ENCODE measurements around the gene SAE1.

Gene SAE1

GRCh38 chr19:47113850-47114651 is 16.6 kb upstream of the SAE1 start:
- DNase-seq (ENCODE audit: low read depth): no peak
- TF ChIP-seq CTCF (IDR thresholded peaks at IDR 0.05; ENCODE audit: control insufficient read depth, insufficient read depth, low read depth, low read length, missing control alignments): no peak
- H3K4me3 ChIP-seq (ENCODE audit: control insufficient read depth, low read depth, low read length): peak overlapping the region; percentile 86

- DNase-seq (ENCODE audit: low read depth): no peak
- no peak overlapping the region for H3K4me3 ChIP-seq (ENCODE audit: control insufficient read depth, low read depth, low read length)
- no peak for TF ChIP-seq CTCF (IDR thresholded peaks at IDR 0.05; ENCODE audit: control insufficient read depth, insufficient read depth, low read depth, low read length, missing control alignments)
Measured at GRCh38 chr19:47120470-47121067, 10.1 kb upstream of the SAE1 start.

GRCh38 chr19:47122359-47123335 is 8.0 kb upstream of the SAE1 start:
- no peak for DNase-seq (ENCODE audit: low read depth)
- H3K4me3 ChIP-seq (ENCODE audit: control insufficient read depth, low read depth, low read length): no peak overlapping the region
- TF ChIP-seq CTCF (IDR thresholded peaks at IDR 0.05; ENCODE audit: control insufficient read depth, insufficient read depth, low read depth, low read length, missing control alignments): no peak

GRCh38 chr19:47123406-47123805 is 7.2 kb upstream of the SAE1 start:
- no peak for TF ChIP-seq CTCF (IDR thresholded peaks at IDR 0.05; ENCODE audit: control insufficient read depth, insufficient read depth, low read depth, low read length, missing control alignments)
- H3K4me3 ChIP-seq (ENCODE audit: control insufficient read depth, low read depth, low read length): no peak overlapping the region
- DNase-seq (ENCODE audit: low read depth): no peak

- TF ChIP-seq CTCF (IDR thresholded peaks at IDR 0.05; ENCODE audit: control insufficient read depth, insufficient read depth, low read depth, low read length, missing control alignments): peak; percentile 49
- no peak overlapping the region for H3K4me3 ChIP-seq (ENCODE audit: control insufficient read depth, low read depth, low read length)
- DNase-seq (ENCODE audit: low read depth): no peak
Measured at GRCh38 chr19:47124937-47125668, 5.5 kb upstream of the SAE1 start.

GRCh38 chr19:47125669-47125938 is 5.0 kb upstream of the SAE1 start:
- TF ChIP-seq CTCF (IDR thresholded peaks at IDR 0.05; ENCODE audit: control insufficient read depth, insufficient read depth, low read depth, low read length, missing control alignments): no peak
- no peak for DNase-seq (ENCODE audit: low read depth)

More at GRCh38 chr19:47125669-47125938, 5.0 kb upstream of the SAE1 start:
- no peak overlapping the region for H3K4me3 ChIP-seq (ENCODE audit: control insufficient read depth, low read depth, low read length)

All from AG09309 (cell line).